Psoas muscle (tissue), 8 donors: Measurements from ENCODE around the gene MUC4. TPM values are rescaled to one million over a fixed set of nuclear protein-coding genes. Genes with fewer than 3 reads are reported as not detected.
"Not testable (repeated sequence)": the region's sequence is repeated elsewhere in the genome, so short reads cannot be mapped to it uniquely, and the experiment has no call there.

Experiments
- ATAC-seq, 4 donors: fragments of 200-7000 bp; cut with Tn5 transposase; one replicate each; pipeline ENCODE4 v1.9.1; 2020; ENCODE audit warnings: moderate library complexity in 3 of 4, mild to moderate bottlenecking in 2 of 4
- DNase-seq, 2 donors: peaks; one replicate each; pipeline ENCODE4 v3.0.0-alpha.2; 2020
- H3K27ac ChIP-seq: fragments of 200-600 bp; one replicate; pipeline ENCODE4 v1.8.0; 2022
- H3K27me3 ChIP-seq, 3 donors: fragments of 200-600 bp in 1 of 3; one replicate each; pipeline versions ENCODE4 v1.6.1 to v1.8.0; 2013 to 2022; ENCODE audit warnings: low read length in 2 of 3, mild to moderate bottlenecking in 2 of 3, moderate library complexity in 1 of 3; ENCODE audit not compliant: insufficient read depth in 3 of 3
- H3K36me3 ChIP-seq, 2 donors: fragments of 200-600 bp in 1 of 2; one replicate each; pipeline versions ENCODE4 v1.6.1 to v1.8.0; 2013 to 2022; ENCODE audit warnings: low read depth in 1 of 2, mild to moderate bottlenecking in 1 of 2, moderate library complexity in 1 of 2; ENCODE audit not compliant: insufficient read depth in 1 of 2
- H3K4me1 ChIP-seq: fragments of 200-600 bp; one replicate; pipeline ENCODE4 v1.8.0; 2022
- H3K4me3 ChIP-seq: fragments of 200-600 bp; one replicate; pipeline ENCODE4 v1.8.0; 2022; ENCODE audit warnings: mild to moderate bottlenecking
- H3K9me3 ChIP-seq: fragments of 200-600 bp; one replicate; pipeline ENCODE4 v1.8.0; 2022
- WGBS, 3 donors: extraction: QIAGEN DNeasy Blood & Tissue Kit; methylation state at CpG; one replicate each; pipeline versions ENCODE4 v1.1.6 to v1.1.7; 2013; 5-methylcytosine and 5-hydroxymethylcytosine counted together
- intact Hi-C, 2 donors: fragments of 100-400 bp; cut with DNase I; formaldehyde crosslinking; loops; one replicate each; pipeline versions ENCODE4 v1.11.0 to v1.14.2; 2022
- polyA plus RNA-seq, 3 donors: library from polyadenylated mRNA; stranded (reverse); fragments of 200-250 nt; gene quantifications; one replicate each; pipeline ENCODE4 v1.2.3, GENCODE V29; 2013
- total RNA-seq, 4 donors: library from RNA; stranded (reverse); fragmentation: NEBNext Ultra II Directional in 2 of 4; extraction: Animal tissue kit (Norgen Biotek cat#: 25700) in 2 of 4; gene quantifications; one replicate each; pipeline versions ENCODE4 v1.2.1 to v1.2.4, GENCODE V29; 2021 to 2023
- TF ChIP-seq, protein P1 (sequence below): fragments of 200-600 bp; IDR thresholded peaks from one replicate; pipeline ENCODE4 v1.8.0; 2022; ENCODE audit warnings: antibody characterized with exemption
- donor health status: healthy with polysubstance abuse.
- donor health status: DM: no; HTN: no; CAD: no; lungs with moderate emphysema.
- donor health status: Bipolar disorder and iron deficiency.
- donor health status: healthy.
- donor health status: DM: yes; HTN: yes; CAD: no.
- donor health status: DM: no; HTN: no; CAD: no.
- donor health status: DM: no; HTN: no; CAD: no.
- donor health status: DM: yes; HTN: yes; CAD: no.

Gene MUC4
- total and polyA plus RNA-seq, 7 donors, result 0.01 to 0.08 (median 0.02) TPM; not detected in 4

DNA sequence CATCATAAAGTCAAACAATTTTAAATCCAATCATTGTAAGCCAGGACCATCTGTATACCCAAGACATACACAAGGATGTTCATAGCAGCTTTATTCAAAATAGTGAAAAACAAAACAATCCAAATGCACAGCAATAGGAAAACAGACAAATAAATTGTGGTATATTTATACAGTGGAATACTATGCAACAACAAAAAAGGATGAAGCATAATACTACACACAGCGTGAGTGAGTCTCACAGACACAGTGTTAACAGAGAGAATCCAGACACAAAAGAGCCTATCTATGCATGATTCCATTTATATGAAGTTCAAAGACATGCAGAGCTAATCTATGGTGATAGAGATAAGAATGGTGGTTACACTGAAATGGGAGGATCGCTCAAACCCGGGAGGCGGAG, 96.6 kb downstream of the MUC4 start:
- TF ChIP-seq, protein P1, sequence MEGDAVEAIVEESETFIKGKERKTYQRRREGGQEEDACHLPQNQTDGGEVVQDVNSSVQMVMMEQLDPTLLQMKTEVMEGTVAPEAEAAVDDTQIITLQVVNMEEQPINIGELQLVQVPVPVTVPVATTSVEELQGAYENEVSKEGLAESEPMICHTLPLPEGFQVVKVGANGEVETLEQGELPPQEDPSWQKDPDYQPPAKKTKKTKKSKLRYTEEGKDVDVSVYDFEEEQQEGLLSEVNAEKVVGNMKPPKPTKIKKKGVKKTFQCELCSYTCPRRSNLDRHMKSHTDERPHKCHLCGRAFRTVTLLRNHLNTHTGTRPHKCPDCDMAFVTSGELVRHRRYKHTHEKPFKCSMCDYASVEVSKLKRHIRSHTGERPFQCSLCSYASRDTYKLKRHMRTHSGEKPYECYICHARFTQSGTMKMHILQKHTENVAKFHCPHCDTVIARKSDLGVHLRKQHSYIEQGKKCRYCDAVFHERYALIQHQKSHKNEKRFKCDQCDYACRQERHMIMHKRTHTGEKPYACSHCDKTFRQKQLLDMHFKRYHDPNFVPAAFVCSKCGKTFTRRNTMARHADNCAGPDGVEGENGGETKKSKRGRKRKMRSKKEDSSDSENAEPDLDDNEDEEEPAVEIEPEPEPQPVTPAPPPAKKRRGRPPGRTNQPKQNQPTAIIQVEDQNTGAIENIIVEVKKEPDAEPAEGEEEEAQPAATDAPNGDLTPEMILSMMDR, result no peak
- ATAC-seq (no peak), DNase-seq (no peak)
- no peak overlapping the region for H3K4me3 ChIP-seq
- H3K27me3 ChIP-seq, result no peaks in the 10 kb centered on the region
- H3K9me3 ChIP-seq, result no peaks in the 10 kb centered on the region
- WGBS, 3 donors, result 69 to 74% (median 71%) methylated on average over 4 of the region's 4 CpGs
- H3K27ac ChIP-seq, result peak overlapping the region; percentile 58
- H3K36me3 ChIP-seq, result peaks cover 0 to 28% of the 10 kb centered on the region in 2 donors
- H3K4me1 ChIP-seq, result peaks cover 11% of the 10 kb centered on the region
- intact Hi-C loops, result no loop called here

DNA sequence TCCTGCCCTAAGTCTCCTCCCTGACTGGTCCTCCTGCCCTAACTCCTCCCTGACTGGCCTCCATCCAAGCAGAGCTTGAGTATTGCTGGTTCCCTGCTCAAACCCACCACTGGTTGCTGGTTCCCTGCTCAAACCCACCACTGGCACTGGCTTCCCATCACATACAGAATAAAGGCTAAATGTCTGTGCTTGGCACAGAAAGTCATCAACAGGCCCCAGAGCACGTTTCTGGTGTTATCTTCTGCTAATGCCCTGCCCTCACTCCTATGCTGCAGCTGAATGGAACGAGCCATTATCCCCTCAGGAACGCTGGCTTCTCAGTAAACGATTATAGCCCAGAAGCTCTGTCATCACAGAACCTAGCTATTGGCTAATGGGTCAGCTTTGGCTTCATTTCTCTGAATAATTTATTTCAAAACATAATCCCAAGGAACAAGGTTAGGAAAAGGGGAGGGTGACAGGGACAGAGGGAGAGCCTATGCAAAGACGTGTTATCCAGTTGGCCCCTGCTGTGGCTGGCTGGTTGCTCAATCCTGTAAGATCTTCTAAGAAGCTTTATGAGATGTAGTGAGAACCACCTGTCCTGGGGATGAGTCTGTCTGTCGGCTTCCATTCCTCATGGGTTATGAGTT, 97.2 kb downstream of the MUC4 start:
- Histone ChIP-seq H3K36me3 (peaks cover 0 to 34% of the 10 kb centered on the region in 2 donors), H3K4me1 (peaks cover 11% of the 10 kb centered on the region), H3K27me3 (no peaks in the 10 kb centered on the region), H3K9me3 (no peaks in the 10 kb centered on the region), H3K27ac (no peak overlapping the region), H3K4me3 (no peak overlapping the region)
- DNase-seq (peak in 1 of 2 donors; percentile 63), ATAC-seq (peak in 2 of 4 donors; percentile 6 to 31)
- WGBS, 3 donors, result 84 to 89% (median 86%) methylated on average over 6 of the region's 6 CpGs
- intact Hi-C loops, result no loop called here
- TF ChIP-seq, protein P1, result no peak

DNA sequence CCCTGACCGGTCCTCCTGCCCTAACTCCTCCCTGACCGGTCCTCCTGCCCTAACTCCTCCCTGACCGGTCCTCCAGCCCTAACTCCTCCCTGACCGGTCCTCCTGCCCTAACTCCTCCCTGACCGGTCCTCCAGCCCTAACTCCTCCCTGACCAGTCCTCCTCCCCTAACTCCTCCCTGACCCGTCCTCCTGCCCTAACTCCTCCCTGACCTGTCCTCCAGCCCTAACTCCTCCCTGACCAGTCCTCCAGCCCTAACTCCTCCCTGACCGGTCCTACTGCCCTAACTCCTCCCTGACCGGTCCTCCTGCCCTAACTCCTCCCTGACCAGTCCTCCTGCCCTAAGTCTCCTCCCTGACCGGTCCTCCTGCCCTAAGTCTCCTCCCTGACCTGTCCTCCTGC, 98.6 kb downstream of the MUC4 start:
- intact Hi-C loops, result not testable (repeated sequence)
- H3K36me3 ChIP-seq, result peaks cover 0 to 47% of the 10 kb centered on the region in 2 donors

DNA sequence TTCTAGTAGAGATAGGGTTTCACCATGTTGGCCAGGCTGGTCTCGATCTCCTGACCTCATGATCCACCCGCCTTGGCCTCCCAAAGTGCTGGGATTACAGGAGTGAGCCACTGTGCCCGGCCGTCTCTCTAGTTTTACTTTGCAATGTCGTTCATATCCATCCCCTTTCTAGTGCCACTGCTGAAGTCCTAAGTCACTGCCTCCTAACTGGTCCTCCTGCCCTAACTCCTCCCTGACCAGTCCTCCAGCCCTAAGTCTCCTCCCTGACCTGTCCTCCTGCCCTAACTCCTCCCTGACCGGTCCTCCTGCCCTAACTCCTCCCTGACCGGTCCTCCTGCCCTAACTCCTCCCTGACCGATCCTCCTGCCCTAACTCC, 99.2 kb downstream of the MUC4 start:
- H3K9me3 ChIP-seq, DNase-seq, ATAC-seq, H3K27me3 ChIP-seq, intact Hi-C loops, H3K27ac ChIP-seq, H3K4me3 ChIP-seq: not testable (repeated sequence)
- H3K36me3 ChIP-seq, result peaks cover 0 to 50% of the 10 kb centered on the region in 2 donors
- WGBS, 3 donors, result 64 to 67% (median 66%) methylated on average over 7 to 8 of the region's 8 CpGs
- peaks cover 11% of the 10 kb centered on the region for H3K4me1 ChIP-seq

More for the DNA sequence above, 98.6 kb downstream of the MUC4 start:
- H3K27me3 ChIP-seq, ATAC-seq, DNase-seq, H3K4me3 ChIP-seq, H3K27ac ChIP-seq, H3K9me3 ChIP-seq: not testable (repeated sequence)
- peaks cover 11% of the 10 kb centered on the region for H3K4me1 ChIP-seq
- WGBS, 3 donors, result 29 to 40% (median 35%) methylated on average over 6 to 8 of the region's 9 CpGs

DNA sequence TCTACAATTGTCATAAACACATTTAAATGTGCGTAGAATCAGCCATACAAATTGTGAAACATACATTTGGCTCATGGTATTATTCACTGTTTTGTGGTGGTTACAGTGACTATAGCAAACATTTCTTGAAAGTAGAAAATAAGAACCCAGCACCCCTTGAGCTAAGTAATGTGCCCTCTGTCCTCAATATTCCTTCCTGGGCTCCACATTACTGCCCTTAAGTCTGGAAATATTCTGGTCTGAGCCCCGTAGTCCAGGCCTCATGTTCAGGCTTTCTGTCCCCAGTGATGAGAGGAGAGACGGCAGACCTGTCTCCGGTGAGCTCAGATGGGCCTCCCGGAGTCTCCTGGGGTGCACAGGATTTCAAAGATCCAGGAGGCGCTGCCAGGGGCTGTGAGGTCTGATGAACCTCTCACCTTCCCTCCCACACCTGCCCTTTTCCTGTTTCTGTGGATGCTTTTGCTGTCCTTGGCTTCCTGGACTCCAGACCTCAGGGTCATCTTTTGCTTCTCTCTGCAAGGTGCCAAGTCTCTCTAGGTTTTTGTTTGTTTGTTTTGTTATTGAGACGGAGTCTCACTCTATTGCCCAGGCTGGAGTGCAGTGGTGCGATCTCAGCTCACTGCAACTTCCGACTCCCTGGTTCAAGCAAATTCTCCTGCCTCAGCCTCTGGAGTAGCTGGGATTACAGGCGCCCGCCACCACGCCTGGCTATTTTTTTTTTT, 99.8 kb downstream of the MUC4 start:
- no peaks in the 10 kb centered on the region for H3K9me3 ChIP-seq
- H3K4me1 ChIP-seq, result peaks cover 11% of the 10 kb centered on the region
- no peaks in the 10 kb centered on the region for H3K27me3 ChIP-seq
- intact Hi-C loops, result no loop called here
- TF ChIP-seq, protein P1, result no peak
- ATAC-seq (no peak), DNase-seq (no peak)
- WGBS, 3 donors, result 84 to 85% (median 85%) methylated on average over 12 of the region's 12 CpGs
- peaks cover 0 to 50% of the 10 kb centered on the region in 2 donors for H3K36me3 ChIP-seq
- no peak overlapping the region for H3K4me3 ChIP-seq
- H3K27ac ChIP-seq, result no peak overlapping the region

DNA sequence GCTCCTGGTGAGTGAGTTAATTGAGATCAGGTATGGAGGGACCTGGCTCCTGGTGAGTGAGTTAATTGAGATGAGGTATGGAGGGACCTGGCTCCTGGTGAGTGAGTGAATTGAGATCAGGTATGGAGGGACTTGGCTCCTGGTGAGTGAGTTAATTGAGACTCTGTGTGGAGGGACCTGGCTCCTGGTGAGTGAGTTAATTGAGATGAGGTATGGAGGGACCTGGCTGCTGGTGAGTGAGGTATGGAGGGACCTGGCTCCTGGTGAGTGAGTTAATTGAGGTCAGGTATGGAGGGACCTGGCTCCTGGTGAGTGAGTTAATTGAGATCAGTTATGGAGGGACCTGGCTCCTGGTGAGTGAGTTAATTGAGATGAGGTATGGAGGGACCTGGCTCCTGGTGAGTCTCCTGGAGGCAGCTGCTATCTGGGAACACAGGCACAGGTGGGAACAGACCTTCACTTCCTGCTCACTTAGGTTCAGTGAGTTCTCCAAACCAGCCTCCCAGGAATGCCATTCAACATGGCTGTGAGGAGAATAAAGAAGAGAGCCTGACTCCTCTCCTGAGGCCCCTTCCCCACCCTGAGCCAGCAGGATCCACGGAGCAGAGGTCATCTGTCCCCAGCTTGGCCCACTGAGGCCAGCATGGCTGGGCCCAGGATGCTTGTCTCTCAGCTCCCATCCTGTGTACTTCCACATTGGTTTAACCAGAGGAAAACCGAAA, 100.5 kb downstream of the MUC4 start:
- H3K4me1 ChIP-seq, H3K27me3 ChIP-seq, DNase-seq, H3K9me3 ChIP-seq, ATAC-seq, intact Hi-C loops, H3K27ac ChIP-seq, H3K4me3 ChIP-seq: not testable (repeated sequence)
- H3K36me3 ChIP-seq, result peaks cover 0 to 50% of the 10 kb centered on the region in 2 donors
- WGBS, 3 donors, result 51 to 72% (median 56%) methylated on average over 2 of the region's 2 CpGs

DNA sequence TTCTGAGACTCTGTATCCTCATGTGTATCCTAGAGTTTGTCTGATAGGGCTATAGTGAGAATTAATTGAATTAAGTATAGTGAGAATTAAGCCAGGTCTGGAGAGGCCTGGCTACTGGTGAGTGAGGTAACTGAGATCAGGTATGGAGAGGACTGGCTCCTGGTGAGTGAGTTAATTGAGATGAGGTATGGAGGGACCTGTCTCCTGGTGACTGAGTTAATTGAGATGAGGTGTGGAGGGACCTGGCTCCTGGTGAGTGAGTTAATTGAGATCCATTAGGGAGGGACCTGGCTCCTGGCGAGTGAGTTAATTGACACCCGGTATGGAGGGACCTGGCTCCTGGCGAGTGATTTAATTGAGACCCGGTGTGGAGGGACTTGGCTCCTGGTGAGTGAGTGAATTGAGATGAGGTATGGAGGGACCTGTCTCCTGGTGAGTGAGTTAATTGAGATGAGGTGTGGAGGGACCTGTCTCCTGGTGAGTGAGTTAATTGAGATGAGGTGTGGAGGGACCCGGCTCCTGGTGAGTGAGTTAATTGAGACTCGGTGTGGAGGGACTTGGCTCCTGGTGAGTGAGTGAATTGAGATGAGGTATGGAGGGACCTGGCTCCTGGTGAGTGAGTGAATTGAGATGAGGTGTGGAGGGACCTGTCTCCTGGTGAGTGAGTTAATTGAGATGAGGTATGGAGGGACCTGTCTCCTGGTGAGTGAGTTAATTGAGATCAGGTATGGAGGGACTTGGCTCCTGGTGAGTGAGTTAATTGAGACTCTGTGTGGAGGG, 101.4 kb downstream of the MUC4 start:
- H3K4me3 ChIP-seq, DNase-seq, intact Hi-C loops, H3K9me3 ChIP-seq, H3K27ac ChIP-seq, ATAC-seq, H3K4me1 ChIP-seq, H3K27me3 ChIP-seq: not testable (repeated sequence)
- peaks cover 0 to 44% of the 10 kb centered on the region in 2 donors for H3K36me3 ChIP-seq
- 62 to 64% (median 64%) methylated on average over 6 of the region's 6 CpGs for WGBS, 3 donors
